ENCODE results near the gene PSMD3.

DNA sequence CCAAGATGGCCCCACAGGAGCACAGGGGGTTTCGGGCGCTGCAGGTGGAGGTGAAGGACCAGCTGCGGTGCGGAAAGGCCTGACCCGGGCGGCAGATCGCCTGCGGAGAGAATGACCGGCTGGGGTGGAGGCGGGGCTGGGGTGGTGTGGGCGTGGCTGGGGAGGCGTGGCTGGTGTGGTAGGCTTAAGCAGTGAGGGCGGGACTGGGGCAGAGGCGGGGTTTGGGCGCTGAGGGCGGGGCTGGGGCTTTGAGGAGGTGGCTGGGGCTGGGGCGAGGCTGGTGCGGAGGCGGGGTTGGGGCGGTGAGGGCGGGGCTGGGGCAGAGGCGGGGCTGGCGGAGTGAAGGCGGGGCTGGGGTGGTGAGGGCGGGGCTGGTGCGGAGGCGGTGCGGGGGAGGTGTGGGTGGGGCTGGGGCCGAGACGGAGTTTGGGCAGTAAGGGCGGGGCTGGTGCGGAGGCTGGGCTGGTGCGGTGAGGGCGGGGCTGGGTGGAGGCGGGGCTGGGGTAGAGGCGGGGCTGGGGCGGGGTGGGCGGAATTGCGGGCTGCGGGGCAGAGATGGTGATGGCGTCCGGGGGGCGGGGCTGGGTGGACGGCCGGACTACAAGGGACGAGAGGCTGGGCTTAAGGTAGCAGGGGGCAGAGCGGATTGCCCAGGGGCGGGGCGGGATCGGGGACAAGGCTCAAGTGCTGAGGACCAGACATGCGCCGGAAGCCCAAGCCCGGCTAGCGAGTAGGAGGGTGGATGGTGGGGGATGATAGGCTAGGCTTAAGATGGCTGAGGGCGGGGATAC is 27.7 kb upstream of the PSMD3 start:
- TF ChIP-seq, protein P1, sequence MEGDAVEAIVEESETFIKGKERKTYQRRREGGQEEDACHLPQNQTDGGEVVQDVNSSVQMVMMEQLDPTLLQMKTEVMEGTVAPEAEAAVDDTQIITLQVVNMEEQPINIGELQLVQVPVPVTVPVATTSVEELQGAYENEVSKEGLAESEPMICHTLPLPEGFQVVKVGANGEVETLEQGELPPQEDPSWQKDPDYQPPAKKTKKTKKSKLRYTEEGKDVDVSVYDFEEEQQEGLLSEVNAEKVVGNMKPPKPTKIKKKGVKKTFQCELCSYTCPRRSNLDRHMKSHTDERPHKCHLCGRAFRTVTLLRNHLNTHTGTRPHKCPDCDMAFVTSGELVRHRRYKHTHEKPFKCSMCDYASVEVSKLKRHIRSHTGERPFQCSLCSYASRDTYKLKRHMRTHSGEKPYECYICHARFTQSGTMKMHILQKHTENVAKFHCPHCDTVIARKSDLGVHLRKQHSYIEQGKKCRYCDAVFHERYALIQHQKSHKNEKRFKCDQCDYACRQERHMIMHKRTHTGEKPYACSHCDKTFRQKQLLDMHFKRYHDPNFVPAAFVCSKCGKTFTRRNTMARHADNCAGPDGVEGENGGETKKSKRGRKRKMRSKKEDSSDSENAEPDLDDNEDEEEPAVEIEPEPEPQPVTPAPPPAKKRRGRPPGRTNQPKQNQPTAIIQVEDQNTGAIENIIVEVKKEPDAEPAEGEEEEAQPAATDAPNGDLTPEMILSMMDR (IDR thresholded peaks at IDR 0.05): no peak
- peak; percentile 30 to 51 for TF ChIP-seq POLR2AphosphoS5 (IDR thresholded peaks at IDR 0.05)

All from upper lobe of left lung (tissue), 4 donors.